SK-N-SH (cell line): ENCODE measurements around the gene CUX1. TPM values are rescaled to one million over a fixed set of nuclear protein-coding genes. Genes with fewer than 3 reads are reported as not detected.

ENCODE experiments used
- EZH2phosphoT487 ChIP-seq: fragments of 200-600 bp; sonication (generic); IDR thresholded peaks from 2 replicates; pipeline ENCODE4 v1.6.1; 2017; ENCODE audit warnings: low read depth, mixed run types, mild to moderate bottlenecking, antibody characterized with exemption, moderate library complexity, borderline replicate concordance
- FOXJ3 ChIP-seq: sonication (generic); formaldehyde crosslinking; IDR thresholded peaks from 2 replicates; pipeline ENCODE4 v1.5.1; 2020; ENCODE audit warnings: mild to moderate bottlenecking, missing genetic modification reagents
- GABPA ChIP-seq: IDR thresholded peaks from 2 replicates; pipeline ENCODE4 v1.4.0; 2012; ENCODE audit warnings: low read depth, mild to moderate bottlenecking
- JUND ChIP-seq: IDR thresholded peaks from 2 replicates; pipeline ENCODE4 v1.4.0; 2012
- MEF2A ChIP-seq: IDR thresholded peaks from 2 replicates; pipeline ENCODE4 v1.4.0; 2012; ENCODE audit warnings: low read depth, borderline replicate concordance
- POLR2AphosphoS5 ChIP-seq: IDR thresholded peaks from 2 replicates; pipeline ENCODE4 v1.6.1; 2012; ENCODE audit warnings: low read depth, low read length
- RFX5 ChIP-seq: IDR thresholded peaks from 2 replicates; pipeline ENCODE4 v1.6.1; 2012; ENCODE audit warnings: mild to moderate bottlenecking, improper control_type of control experiment, low read length
- RXRA ChIP-seq: IDR thresholded peaks from 2 replicates; pipeline ENCODE4 v1.4.0; 2012; ENCODE audit warnings: low read depth, mild to moderate bottlenecking, borderline replicate concordance
- TCF12 ChIP-seq: IDR thresholded peaks from 2 replicates; pipeline ENCODE4 v1.4.0; 2012
- YY1 ChIP-seq: IDR thresholded peaks from 2 replicates; pipeline ENCODE4 v1.4.0; 2012; ENCODE audit warnings: low read depth, mild to moderate bottlenecking
- polyA plus RNA-seq, 3 experiments: library from polyadenylated mRNA; depleted of rRNA; stranded (reverse); fragments of >200 nt; gene quantifications; 2 replicates each; pipeline ENCODE4 v1.2.3, GENCODE V29; 2012
- TF ChIP-seq, protein P1 (sequence below): IDR thresholded peaks from 2 replicates; pipeline ENCODE4 v1.4.0; 2012; ENCODE audit warnings: low read depth, borderline replicate concordance
- TF ChIP-seq, protein P2 (sequence below): IDR thresholded peaks from 2 replicates; pipeline ENCODE4 v1.4.0; 2012; ENCODE audit warnings: low read depth
- TF ChIP-seq, protein P3 (sequence below): IDR thresholded peaks from 2 replicates; pipeline ENCODE4 v1.6.1; 2012; ENCODE audit warnings: mild to moderate bottlenecking, low read depth, low read length, moderate library complexity
- TF ChIP-seq, protein P4 (sequence below): IDR thresholded peaks from 2 replicates; pipeline ENCODE4 v1.4.0; 2012; ENCODE audit warnings: low read depth, borderline replicate concordance
- TF ChIP-seq, protein P5 (sequence below): fragments of 150-350 bp; IDR thresholded peaks from 2 replicates; pipeline ENCODE4 v1.6.1; 2016; ENCODE audit warnings: mild to moderate bottlenecking, low read depth, low read length
- TF ChIP-seq, protein P6 (sequence below): fragments of 150-350 bp; IDR thresholded peaks from 2 replicates; pipeline ENCODE4 v1.6.1; 2017; ENCODE audit warnings: antibody characterized with exemption, low read length, low read depth, borderline replicate concordance

The CUX1 gene
- polyA plus RNA-seq, 1 of the 3 experiments (the other 2 are of a cell fraction), result 68.6 TPM

DNA sequence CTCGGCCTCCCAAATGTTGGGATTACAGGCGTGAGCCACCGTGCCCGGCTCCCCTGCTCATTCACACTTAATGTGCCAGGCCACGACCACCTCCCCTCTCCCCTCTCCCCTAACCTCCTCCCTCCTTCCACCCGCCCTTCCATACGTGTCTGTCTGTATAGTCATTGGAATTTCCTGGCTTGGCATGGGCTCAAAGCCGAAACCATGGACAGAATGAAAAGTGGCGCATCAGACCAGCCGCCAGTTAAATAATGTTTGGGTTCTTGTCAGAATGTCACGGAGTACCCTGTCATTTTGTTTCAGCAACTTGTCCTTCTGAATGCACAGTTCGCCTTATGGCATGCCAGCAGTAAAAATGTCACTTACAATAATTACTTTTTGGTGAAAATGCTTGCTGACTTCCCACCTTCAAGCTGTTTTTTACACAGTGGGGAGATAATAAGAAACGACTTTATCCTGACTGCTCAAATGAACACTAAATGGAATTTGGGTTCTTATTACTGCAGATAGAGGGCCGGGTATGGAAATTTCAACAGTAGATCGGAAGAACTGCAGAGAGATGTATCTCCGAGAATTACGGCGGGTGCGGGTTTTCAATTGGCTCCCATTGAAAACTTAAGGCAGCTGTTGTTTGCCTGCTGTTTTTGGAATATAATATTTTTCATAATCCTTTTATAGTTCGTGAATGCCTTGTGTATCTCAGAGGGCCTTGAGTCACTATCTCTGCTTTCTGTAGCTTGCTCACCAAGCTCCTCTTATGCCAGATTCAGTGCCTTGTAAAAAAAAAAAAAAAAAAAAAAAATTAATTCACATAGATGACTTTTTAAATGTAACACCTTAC lies 403.8 kb downstream of the CUX1 start (continued):
- TF ChIP-seq, protein P1, sequence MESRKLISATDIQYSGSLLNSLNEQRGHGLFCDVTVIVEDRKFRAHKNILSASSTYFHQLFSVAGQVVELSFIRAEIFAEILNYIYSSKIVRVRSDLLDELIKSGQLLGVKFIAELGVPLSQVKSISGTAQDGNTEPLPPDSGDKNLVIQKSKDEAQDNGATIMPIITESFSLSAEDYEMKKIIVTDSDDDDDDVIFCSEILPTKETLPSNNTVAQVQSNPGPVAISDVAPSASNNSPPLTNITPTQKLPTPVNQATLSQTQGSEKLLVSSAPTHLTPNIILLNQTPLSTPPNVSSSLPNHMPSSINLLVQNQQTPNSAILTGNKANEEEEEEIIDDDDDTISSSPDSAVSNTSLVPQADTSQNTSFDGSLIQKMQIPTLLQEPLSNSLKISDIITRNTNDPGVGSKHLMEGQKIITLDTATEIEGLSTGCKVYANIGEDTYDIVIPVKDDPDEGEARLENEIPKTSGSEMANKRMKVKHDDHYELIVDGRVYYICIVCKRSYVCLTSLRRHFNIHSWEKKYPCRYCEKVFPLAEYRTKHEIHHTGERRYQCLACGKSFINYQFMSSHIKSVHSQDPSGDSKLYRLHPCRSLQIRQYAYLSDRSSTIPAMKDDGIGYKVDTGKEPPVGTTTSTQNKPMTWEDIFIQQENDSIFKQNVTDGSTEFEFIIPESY, result no peak
- TF ChIP-seq GABPA (no peak), YY1 (no peak), JUND (peak; percentile 70), TCF12 (peak; percentile 77), RXRA (no peak), EZH2phosphoT487 (no peak), MEF2A (no peak), FOXJ3 (no peak), RFX5 (no peak), POLR2AphosphoS5 (no peak; the same call in 1 of the 2 replicates)
- TF ChIP-seq, protein P2, sequence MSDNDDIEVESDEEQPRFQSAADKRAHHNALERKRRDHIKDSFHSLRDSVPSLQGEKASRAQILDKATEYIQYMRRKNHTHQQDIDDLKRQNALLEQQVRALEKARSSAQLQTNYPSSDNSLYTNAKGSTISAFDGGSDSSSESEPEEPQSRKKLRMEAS, result peak; percentile 71; the same call in 1 of the 2 replicates
- TF ChIP-seq, protein P3, sequence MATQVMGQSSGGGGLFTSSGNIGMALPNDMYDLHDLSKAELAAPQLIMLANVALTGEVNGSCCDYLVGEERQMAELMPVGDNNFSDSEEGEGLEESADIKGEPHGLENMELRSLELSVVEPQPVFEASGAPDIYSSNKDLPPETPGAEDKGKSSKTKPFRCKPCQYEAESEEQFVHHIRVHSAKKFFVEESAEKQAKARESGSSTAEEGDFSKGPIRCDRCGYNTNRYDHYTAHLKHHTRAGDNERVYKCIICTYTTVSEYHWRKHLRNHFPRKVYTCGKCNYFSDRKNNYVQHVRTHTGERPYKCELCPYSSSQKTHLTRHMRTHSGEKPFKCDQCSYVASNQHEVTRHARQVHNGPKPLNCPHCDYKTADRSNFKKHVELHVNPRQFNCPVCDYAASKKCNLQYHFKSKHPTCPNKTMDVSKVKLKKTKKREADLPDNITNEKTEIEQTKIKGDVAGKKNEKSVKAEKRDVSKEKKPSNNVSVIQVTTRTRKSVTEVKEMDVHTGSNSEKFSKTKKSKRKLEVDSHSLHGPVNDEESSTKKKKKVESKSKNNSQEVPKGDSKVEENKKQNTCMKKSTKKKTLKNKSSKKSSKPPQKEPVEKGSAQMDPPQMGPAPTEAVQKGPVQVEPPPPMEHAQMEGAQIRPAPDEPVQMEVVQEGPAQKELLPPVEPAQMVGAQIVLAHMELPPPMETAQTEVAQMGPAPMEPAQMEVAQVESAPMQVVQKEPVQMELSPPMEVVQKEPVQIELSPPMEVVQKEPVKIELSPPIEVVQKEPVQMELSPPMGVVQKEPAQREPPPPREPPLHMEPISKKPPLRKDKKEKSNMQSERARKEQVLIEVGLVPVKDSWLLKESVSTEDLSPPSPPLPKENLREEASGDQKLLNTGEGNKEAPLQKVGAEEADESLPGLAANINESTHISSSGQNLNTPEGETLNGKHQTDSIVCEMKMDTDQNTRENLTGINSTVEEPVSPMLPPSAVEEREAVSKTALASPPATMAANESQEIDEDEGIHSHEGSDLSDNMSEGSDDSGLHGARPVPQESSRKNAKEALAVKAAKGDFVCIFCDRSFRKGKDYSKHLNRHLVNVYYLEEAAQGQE, result no peak
- TF ChIP-seq, protein P4, sequence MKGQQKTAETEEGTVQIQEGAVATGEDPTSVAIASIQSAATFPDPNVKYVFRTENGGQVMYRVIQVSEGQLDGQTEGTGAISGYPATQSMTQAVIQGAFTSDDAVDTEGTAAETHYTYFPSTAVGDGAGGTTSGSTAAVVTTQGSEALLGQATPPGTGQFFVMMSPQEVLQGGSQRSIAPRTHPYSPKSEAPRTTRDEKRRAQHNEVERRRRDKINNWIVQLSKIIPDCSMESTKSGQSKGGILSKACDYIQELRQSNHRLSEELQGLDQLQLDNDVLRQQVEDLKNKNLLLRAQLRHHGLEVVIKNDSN, result no peak
- TF ChIP-seq, protein P5, sequence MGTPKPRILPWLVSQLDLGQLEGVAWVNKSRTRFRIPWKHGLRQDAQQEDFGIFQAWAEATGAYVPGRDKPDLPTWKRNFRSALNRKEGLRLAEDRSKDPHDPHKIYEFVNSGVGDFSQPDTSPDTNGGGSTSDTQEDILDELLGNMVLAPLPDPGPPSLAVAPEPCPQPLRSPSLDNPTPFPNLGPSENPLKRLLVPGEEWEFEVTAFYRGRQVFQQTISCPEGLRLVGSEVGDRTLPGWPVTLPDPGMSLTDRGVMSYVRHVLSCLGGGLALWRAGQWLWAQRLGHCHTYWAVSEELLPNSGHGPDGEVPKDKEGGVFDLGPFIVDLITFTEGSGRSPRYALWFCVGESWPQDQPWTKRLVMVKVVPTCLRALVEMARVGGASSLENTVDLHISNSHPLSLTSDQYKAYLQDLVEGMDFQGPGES, result no peak
- TF ChIP-seq, protein P6, sequence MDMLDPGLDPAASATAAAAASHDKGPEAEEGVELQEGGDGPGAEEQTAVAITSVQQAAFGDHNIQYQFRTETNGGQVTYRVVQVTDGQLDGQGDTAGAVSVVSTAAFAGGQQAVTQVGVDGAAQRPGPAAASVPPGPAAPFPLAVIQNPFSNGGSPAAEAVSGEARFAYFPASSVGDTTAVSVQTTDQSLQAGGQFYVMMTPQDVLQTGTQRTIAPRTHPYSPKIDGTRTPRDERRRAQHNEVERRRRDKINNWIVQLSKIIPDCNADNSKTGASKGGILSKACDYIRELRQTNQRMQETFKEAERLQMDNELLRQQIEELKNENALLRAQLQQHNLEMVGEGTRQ, result no peak
